Astrocyte (in vitro differentiated cells and primary cell): ENCODE data around the gene C3. TPM values are rescaled to one million over a fixed set of nuclear protein-coding genes. Genes with fewer than 3 reads are reported as not detected.

Experiments
- DNase-seq: peaks from one replicate; pipeline ENCODE4 v3.0.0-alpha.2; 2010; ENCODE audit warnings: low read depth
- FAIRE-seq: peaks from 2 replicates; lab custom pipeline; 2011; peaks lifted over from hg19 to GRCh38; lab: Jason Lieb, UNC
- H2AFZ ChIP-seq: 2 replicates; pipeline ENCODE4 v1.6.0; 2012; ENCODE audit warnings: low read depth, low read length, inconsistent platforms
- H3K27ac ChIP-seq: 2 replicates; pipeline ENCODE4 v1.5.1; 2011; ENCODE audit warnings: low read depth, low read length, inconsistent platforms
- H3K27me3 ChIP-seq: 2 replicates; pipeline ENCODE4 v1.6.0; 2011; ENCODE audit warnings: low read length, inconsistent platforms; ENCODE audit not compliant: insufficient read depth
- H3K36me3 ChIP-seq: 2 replicates; pipeline ENCODE4 v1.5.1; 2011; ENCODE audit warnings: low read length, inconsistent platforms; ENCODE audit not compliant: insufficient read depth
- H3K4me1 ChIP-seq: 2 replicates; pipeline ENCODE4 v1.5.1; 2011; ENCODE audit warnings: low read length, inconsistent platforms; ENCODE audit not compliant: insufficient read depth
- H3K4me2 ChIP-seq: 2 replicates; pipeline ENCODE4 v1.6.0; 2012; ENCODE audit warnings: low read length, inconsistent platforms
- H3K4me3 ChIP-seq: 2 replicates; pipeline ENCODE4 v1.5.1; 2011; ENCODE audit warnings: low read depth, mild to moderate bottlenecking, low read length, inconsistent platforms; ENCODE audit not compliant: insufficient read depth
- H3K79me2 ChIP-seq: 2 replicates; pipeline ENCODE4 v1.6.0; 2012; ENCODE audit warnings: mild to moderate bottlenecking, low read length, inconsistent platforms; ENCODE audit not compliant: insufficient read depth
- H3K9ac ChIP-seq: 2 replicates; pipeline ENCODE4 v1.6.0; 2012; ENCODE audit warnings: mild to moderate bottlenecking, low read length, inconsistent platforms
- H3K9me3 ChIP-seq: 2 replicates; pipeline ENCODE4 v1.5.1; 2012; ENCODE audit warnings: low read depth, mild to moderate bottlenecking, low read length, inconsistent platforms; ENCODE audit not compliant: insufficient read depth
- H4K20me1 ChIP-seq: 2 replicates; pipeline ENCODE4 v1.6.0; 2012; ENCODE audit warnings: low read length, inconsistent platforms; ENCODE audit not compliant: insufficient read depth
- H3K27ac Mint-ChIP-seq: one replicate; pipeline ENCODE4 v1.8.0; 2021; ENCODE audit warnings: mild to moderate bottlenecking, mixed read lengths; ENCODE audit not compliant: unreplicated experiment
- H3K27me3 Mint-ChIP-seq: one replicate; pipeline ENCODE4 v1.8.0; 2021; ENCODE audit warnings: low read depth, mixed read lengths; ENCODE audit not compliant: unreplicated experiment
- H3K36me3 Mint-ChIP-seq: one replicate; pipeline ENCODE4 v1.8.0; 2021; ENCODE audit warnings: low read depth, mixed read lengths; ENCODE audit not compliant: unreplicated experiment
- H3K4me1 Mint-ChIP-seq: one replicate; pipeline ENCODE4 v1.8.0; 2021; ENCODE audit warnings: low read depth, mixed read lengths; ENCODE audit not compliant: unreplicated experiment
- H3K4me3 Mint-ChIP-seq: one replicate; pipeline ENCODE4 v1.8.0; 2021; ENCODE audit warnings: mild to moderate bottlenecking, moderate library complexity, mixed read lengths; ENCODE audit not compliant: unreplicated experiment
- H3K9me3 Mint-ChIP-seq: one replicate; pipeline ENCODE4 v1.8.0; 2021; ENCODE audit warnings: mild to moderate bottlenecking, mixed read lengths; ENCODE audit not compliant: unreplicated experiment
- EZH2 ChIP-seq: IDR thresholded peaks from 2 replicates; pipeline ENCODE4 v1.6.1; 2012; ENCODE audit warnings: mild to moderate bottlenecking, low read length, inconsistent platforms; ENCODE audit not compliant: insufficient read depth
- total RNA-seq: library from RNA; stranded (reverse); gene quantifications from 2 replicates; pipeline ENCODE4 v1.2.1, GENCODE V29; 2021
- TF ChIP-seq, protein P1 (sequence below): IDR thresholded peaks from 2 replicates; pipeline ENCODE4 v1.5.1; 2011; ENCODE audit warnings: low read depth, mild to moderate bottlenecking, inconsistent platforms, low read length, moderate library complexity; ENCODE audit not compliant: insufficient read depth

The C3 gene
- total RNA-seq, 1 donor from 2014 or later, result 2.4 TPM

DNA sequence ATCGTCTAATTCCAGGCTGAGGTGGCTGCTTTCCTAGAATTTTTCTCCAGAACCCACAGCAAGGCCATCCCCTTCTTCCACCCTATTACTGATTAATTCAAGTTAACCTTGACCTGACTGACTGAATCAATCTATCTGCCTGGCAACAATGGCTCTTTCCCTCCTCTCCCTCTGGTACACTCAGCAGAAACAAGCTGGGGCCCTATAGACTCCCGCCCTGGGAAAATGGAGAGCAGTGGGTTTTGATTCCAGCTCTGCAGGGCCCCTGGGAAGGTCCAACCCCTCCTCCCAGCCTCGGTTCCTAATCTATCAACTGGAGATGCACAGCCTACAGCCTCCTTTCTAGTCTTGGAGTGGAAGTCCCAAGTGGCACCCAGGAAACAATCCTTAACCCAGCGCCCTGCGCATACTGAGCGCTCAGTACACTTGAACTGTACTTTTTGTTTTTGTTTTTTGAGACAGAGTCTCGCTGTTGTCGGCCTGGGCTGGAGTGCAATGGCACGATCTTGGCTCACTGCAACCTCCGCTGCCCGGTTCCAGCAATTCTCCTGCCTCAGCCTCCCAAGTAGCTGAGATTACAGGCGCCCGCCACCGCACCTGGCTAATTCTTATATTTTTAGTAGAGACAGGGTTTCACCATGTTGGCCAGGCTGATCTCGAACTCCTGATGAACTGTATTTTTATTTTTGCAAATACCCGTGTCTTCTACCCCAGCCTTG is 5.2 kb upstream of the C3 start:
- Mint-ChIP-seq H3K27me3 (peaks cover 2% of the 10 kb centered on the region), H3K9me3 (no peaks in the 10 kb centered on the region), H3K4me3 (no peak overlapping the region), H3K27ac (no peak overlapping the region), H3K4me1 (peaks cover 2% of the 10 kb centered on the region), H3K36me3 (peaks cover 5% of the 10 kb centered on the region)
- no peak overlapping the region for H3K27ac ChIP-seq
- H3K9ac ChIP-seq, result no peak overlapping the region
- no peak overlapping the region for H3K4me2 ChIP-seq
- H2AFZ ChIP-seq, result no peak overlapping the region
- no peak for DNase-seq
- H3K36me3 ChIP-seq, result no peaks in the 10 kb centered on the region
- H3K9me3 ChIP-seq, result no peaks in the 10 kb centered on the region
- no peaks in the 10 kb centered on the region for H3K79me2 ChIP-seq
- TF ChIP-seq, protein P1, sequence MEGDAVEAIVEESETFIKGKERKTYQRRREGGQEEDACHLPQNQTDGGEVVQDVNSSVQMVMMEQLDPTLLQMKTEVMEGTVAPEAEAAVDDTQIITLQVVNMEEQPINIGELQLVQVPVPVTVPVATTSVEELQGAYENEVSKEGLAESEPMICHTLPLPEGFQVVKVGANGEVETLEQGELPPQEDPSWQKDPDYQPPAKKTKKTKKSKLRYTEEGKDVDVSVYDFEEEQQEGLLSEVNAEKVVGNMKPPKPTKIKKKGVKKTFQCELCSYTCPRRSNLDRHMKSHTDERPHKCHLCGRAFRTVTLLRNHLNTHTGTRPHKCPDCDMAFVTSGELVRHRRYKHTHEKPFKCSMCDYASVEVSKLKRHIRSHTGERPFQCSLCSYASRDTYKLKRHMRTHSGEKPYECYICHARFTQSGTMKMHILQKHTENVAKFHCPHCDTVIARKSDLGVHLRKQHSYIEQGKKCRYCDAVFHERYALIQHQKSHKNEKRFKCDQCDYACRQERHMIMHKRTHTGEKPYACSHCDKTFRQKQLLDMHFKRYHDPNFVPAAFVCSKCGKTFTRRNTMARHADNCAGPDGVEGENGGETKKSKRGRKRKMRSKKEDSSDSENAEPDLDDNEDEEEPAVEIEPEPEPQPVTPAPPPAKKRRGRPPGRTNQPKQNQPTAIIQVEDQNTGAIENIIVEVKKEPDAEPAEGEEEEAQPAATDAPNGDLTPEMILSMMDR, result no peak
- no peak for TF ChIP-seq EZH2
- H3K4me1 ChIP-seq, result no peaks in the 10 kb centered on the region
- no peaks in the 10 kb centered on the region for H3K27me3 ChIP-seq
- H4K20me1 ChIP-seq, result no peaks in the 10 kb centered on the region
- no peak overlapping the region for H3K4me3 ChIP-seq
- FAIRE-seq, result no peak

- Mint-ChIP-seq H3K36me3 (peaks cover 5% of the 10 kb centered on the region), H3K4me1 (peaks cover 2% of the 10 kb centered on the region), H3K27ac (no peak overlapping the region), H3K27me3 (peaks cover 3% of the 10 kb centered on the region), H3K9me3 (peaks cover under 1% of the 10 kb centered on the region), H3K4me3 (no peak overlapping the region)
- H3K4me2 ChIP-seq, result no peak overlapping the region
- no peak overlapping the region for H2AFZ ChIP-seq
- no peaks in the 10 kb centered on the region for H3K79me2 ChIP-seq
- H4K20me1 ChIP-seq, result no peaks in the 10 kb centered on the region
- no peaks in the 10 kb centered on the region for H3K9me3 ChIP-seq
- FAIRE-seq (no peak), DNase-seq (no peak)
- H3K9ac ChIP-seq, result no peak overlapping the region
- TF ChIP-seq, protein P1, result no peak
- TF ChIP-seq EZH2, result no peak
- no peaks in the 10 kb centered on the region for H3K27me3 ChIP-seq
- H3K36me3 ChIP-seq, result no peaks in the 10 kb centered on the region
- no peaks in the 10 kb centered on the region for H3K4me1 ChIP-seq
- H3K27ac ChIP-seq, result no peak overlapping the region
- H3K4me3 ChIP-seq, result no peak overlapping the region
Measured at GRCh38 chr19:6724631-6725492, 4.4 kb upstream of the C3 start.
